ENCODE measurements around the gene SPPL2C. TPM values are rescaled to one million over a fixed set of nuclear protein-coding genes. Genes with fewer than 3 reads are reported as not detected.

Gene SPPL2C, protein sequence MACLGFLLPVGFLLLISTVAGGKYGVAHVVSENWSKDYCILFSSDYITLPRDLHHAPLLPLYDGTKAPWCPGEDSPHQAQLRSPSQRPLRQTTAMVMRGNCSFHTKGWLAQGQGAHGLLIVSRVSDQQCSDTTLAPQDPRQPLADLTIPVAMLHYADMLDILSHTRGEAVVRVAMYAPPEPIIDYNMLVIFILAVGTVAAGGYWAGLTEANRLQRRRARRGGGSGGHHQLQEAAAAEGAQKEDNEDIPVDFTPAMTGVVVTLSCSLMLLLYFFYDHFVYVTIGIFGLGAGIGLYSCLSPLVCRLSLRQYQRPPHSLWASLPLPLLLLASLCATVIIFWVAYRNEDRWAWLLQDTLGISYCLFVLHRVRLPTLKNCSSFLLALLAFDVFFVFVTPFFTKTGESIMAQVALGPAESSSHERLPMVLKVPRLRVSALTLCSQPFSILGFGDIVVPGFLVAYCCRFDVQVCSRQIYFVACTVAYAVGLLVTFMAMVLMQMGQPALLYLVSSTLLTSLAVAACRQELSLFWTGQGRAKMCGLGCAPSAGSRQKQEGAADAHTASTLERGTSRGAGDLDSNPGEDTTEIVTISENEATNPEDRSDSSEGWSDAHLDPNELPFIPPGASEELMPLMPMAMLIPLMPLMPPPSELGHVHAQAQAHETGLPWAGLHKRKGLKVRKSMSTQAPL
- not detected in 2 replicates for total RNA-seq (2014; rRNA removed; shearing (Covaris generic))

DNA sequence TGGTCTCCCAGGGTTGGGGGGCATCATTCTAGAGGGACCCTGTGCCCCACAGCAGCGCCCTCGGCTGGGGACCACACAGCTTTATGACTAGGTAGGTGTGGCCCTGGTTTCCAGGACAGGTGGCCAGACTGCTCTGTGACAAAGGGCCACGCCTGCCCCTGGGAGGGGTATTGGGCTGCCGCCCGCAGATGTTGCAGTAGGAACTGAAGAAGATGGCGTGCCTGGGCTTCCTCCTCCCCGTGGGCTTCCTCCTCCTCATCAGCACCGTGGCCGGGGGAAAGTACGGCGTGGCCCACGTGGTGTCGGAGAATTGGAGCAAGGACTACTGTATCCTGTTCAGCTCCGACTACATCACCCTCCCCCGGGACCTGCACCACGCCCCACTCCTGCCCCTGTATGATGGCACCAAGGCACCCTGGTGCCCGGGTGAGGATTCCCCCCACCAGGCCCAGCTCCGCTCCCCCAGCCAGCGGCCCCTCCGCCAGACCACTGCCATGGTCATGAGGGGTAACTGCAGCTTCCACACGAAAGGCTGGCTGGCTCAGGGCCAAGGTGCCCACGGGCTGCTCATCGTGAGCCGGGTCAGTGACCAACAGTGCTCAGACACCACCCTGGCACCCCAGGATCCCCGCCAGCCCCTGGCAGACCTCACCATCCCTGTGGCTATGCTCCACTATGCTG, at the start of gene SPPL2C:
Gene SPPL2C, plus strand, starts transcription at position 187 of the 681 bp plus-strand sequence. Its CDS starts 26 bp downstream, at position 213.
- DNase-seq (ENCODE audit: low read depth), result no peak

GRCh38 chr17:45800816-45801215, 43.9 kb upstream of the SPPL2C start:
- no peak for DNase-seq (ENCODE audit: low read depth)

- DNase-seq (ENCODE audit: low read depth), result no peak
These were observed 43.3 kb upstream of the SPPL2C start for GRCh38 chr17:45801421-45801820.

GRCh38 chr17:45808845-45809244, 35.8 kb upstream of the SPPL2C start:
- no peak for DNase-seq (ENCODE audit: low read depth)

DNA sequence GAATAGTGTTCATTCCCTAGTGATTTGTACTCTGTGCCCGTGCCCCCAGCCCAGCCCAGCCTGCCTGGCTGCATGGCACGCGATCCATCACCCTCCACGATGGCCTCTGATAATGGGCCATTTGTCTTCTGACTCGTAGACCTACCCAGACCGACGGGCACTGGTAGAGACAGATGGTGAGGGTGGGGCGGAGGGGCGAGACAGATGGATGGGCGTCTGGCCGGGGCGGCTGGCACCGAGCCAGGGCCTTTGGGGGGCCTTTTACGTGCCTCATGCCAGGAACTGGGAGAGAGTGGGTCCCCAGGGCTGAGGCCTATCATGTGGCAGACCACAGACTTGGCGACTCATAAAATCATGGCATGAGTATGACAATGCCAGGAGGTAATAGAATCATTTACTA, 35.2 kb upstream of the SPPL2C start:
- DNase-seq (ENCODE audit: low read depth), result no peak

- peak; percentile 17 for DNase-seq (ENCODE audit: low read depth)
These were observed 32.6 kb upstream of the SPPL2C start for GRCh38 chr17:45812102-45812501.

GRCh38 chr17:45813048-45813725, 31.5 kb upstream of the SPPL2C start:
- DNase-seq (ENCODE audit: low read depth), result no peak

GRCh38 chr17:45814622-45815606, 29.8 kb upstream of the SPPL2C start:
- no peak for DNase-seq (ENCODE audit: low read depth)

DNA sequence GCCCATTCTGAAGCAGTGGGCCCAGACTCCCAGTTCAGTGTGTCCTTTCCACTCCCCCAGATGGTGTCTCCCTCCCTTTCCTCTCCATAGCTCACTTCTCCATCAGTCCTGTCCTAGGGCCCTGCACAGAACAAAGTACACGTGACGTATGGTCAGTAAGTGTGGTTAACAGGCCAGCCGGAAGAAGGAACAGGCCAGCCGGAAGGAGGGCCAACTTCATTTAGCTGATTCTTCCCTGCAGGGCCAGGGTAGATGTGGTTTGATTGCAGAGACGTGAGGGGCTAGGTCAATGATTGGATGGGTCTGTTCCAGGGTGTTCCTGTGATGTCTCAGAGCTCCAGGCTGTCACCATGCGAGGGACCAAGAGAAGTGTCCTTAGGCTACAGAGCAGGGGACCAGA, 28.9 kb upstream of the SPPL2C start:
- no peak for DNase-seq (ENCODE audit: low read depth)

DNA sequence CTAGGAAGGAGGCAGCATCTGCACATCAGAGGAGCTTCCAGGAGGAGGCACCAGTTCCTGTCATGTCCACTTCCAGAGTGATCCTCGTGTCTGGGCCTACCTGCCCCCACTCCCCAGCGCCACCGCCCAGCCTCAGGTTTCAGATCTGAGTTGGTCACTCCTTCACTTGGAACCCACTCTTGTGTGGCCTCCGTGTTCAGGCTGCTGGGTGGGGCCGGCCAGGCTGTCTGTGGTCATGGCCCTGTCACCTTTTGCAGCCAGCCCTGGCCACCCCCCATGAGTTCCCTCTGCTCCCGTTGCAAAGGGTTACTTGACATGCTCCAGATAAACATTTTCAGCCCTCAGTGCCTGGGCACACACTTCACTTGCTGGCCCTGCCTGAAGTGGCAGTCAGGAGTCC, 26.6 kb upstream of the SPPL2C start:
- no peak for DNase-seq (ENCODE audit: low read depth)

DNA sequence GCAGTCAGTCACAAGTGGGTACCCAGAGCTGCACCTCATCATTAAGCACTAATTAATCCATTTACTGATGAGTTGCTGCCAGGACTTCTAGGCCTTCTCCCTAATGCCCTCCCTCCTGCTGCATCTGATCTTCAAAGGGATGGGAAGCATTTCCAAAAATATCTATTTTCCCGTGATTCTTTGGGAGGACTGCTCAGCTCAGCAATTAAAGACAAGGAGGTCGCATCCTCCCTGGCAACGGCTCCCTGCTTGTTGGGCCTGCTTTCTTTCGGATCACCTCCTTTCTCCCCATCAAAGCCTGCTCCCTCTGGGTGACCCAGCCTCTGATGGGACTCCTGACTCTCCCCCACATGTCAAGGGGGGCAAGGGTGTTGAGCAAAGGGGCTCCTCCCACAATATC, 26.0 kb upstream of the SPPL2C start:
- no peak for DNase-seq (ENCODE audit: low read depth)

- no peak for DNase-seq (ENCODE audit: low read depth)
These were observed 25.0 kb upstream of the SPPL2C start for GRCh38 chr17:45819632-45820031.

DNA sequence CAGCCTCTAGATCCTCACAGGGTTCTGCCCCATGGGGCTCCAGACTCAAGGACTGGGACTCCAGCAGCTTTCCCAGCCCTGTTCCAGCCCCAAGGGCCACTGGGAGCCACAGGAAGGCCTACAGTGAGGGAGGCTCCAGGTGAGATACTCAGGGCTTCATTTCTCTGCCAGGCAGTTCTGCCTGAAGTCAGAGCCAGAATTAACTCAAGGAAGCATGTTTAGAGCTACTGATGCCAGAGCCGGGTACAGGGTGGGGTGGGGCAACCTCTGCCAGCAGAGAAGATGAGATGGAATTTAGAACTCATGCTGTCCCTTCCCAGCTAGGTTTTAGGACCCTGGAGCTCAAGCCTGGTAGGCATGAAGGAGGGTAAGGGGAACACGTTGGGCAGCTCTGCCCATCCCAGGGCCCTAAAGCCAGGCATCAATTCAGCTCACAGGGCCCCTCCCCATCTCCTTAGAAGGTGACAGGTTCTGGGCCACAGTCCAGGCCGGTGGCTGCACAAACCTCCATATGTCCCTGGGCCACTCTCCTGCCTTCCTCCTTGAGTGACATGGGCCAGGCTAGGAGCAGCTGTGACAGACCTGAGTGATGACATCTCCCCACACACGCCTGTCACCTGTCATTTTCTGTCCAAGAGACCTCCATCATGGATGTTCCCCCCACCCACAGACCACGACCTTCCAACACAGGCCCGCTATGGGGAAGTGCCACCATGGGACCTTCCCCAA, 24.5 kb upstream of the SPPL2C start:
- no peak for DNase-seq (ENCODE audit: low read depth)

DNA sequence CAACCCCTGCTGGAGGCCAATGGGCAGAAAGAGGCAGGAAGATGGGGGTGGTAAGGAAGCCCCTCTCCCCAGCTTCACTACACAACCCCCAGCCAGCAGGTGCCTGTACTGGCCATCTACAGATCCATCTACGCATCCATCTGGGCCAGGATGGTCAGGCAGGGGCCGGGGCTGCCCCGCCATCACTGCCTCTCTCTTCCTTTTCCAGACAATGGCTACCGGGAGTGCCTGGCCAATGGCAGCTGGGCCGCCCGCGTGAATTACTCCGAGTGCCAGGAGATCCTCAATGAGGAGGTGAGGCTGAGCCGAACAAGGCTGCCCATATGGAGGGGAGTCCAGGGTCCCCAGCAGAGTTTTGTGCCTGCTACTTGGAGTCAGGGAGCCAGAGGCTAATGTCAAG, 23.5 kb upstream of the SPPL2C start:
- no peak for DNase-seq (ENCODE audit: low read depth)

- no peak for DNase-seq (ENCODE audit: low read depth)
These were observed 21.1 kb upstream of the SPPL2C start for GRCh38 chr17:45823598-45823997.

GRCh38 chr17:45824475-45824874, 20.2 kb upstream of the SPPL2C start:
- DNase-seq (ENCODE audit: low read depth), result no peak

GRCh38 chr17:45824901-45825492, 19.7 kb upstream of the SPPL2C start:
- DNase-seq (ENCODE audit: low read depth), result no peak

GRCh38 chr17:45825792-45826191, 18.9 kb upstream of the SPPL2C start:
- DNase-seq (ENCODE audit: low read depth), result no peak

- no peak for DNase-seq (ENCODE audit: low read depth)
These were observed 17.6 kb upstream of the SPPL2C start for GRCh38 chr17:45826919-45827588.
